Prostate gland (tissue), 2 donors: ENCODE measurements around the gene COL13A1. TPM values are rescaled to one million over a fixed set of nuclear protein-coding genes. Genes with fewer than 3 reads are reported as not detected.

ENCODE experiments used
- DNase-seq: peaks from one replicate; pipeline ENCODE4 v3.0.0-alpha.2; 2019; ENCODE audit warnings: low spot score
- H3K27ac ChIP-seq, 2 donors: fragments of 200-600 bp; sonication (generic); 2 replicates each; pipeline ENCODE4 v1.5.1; 2017 to 2019
- H3K27me3 ChIP-seq: fragments of 200-600 bp; sonication (generic); replicated peaks from 2 replicates; pipeline ENCODE4 v1.5.1; 2019; ENCODE audit not compliant: insufficient read depth
- H3K36me3 ChIP-seq, 2 donors: fragments of 200-600 bp; sonication (generic); 1 replicate in 1 of 2; 2 replicates in 1 of 2; pipeline versions ENCODE4 v1.5.1 to v1.8.1; 2017 to 2019
- H3K4me1 ChIP-seq: fragments of 200-600 bp; sonication (generic); replicated peaks from 2 replicates; pipeline ENCODE4 v1.5.1; 2019
- H3K4me3 ChIP-seq, 2 donors: fragments of 200-600 bp; sonication (generic); 2 replicates each; pipeline ENCODE4 v1.5.1; 2017 to 2019
- H3K9me3 ChIP-seq: fragments of 200-600 bp; sonication (generic); 2 replicates; pipeline ENCODE4 v1.5.1; 2017
- POLR2A ChIP-seq: fragments of 450-650 bp; IDR thresholded peaks from one replicate; pipeline ENCODE4 v1.6.1; 2016; ENCODE audit warnings: antibody characterized with exemption, mild to moderate bottlenecking
- POLR2AphosphoS5 ChIP-seq: sonication (generic); formaldehyde crosslinking; IDR thresholded peaks from one replicate; pipeline ENCODE4 v1.6.1; 2017; ENCODE audit warnings: antibody characterized with exemption
- whole genome bisulfite sequencing: methylation state at CpG from one replicate; pipeline ENCODE4 v1.1.5; 2018; 5-methylcytosine and 5-hydroxymethylcytosine counted together
- intact Hi-C: fragments of 100-400 bp; cut with DNase I; formaldehyde crosslinking; loops from one replicate; pipeline ENCODE4 v1.14.2; 2022
- total RNA-seq, 2 donors: library from RNA; depleted of rRNA; stranded (reverse); fragments of >200 nt; gene quantifications; one replicate each; pipeline ENCODE4 v1.1.0, GENCODE V29; 2016
- TF ChIP-seq, protein P1 (sequence below), 4 experiments: fragments of 200-600 bp in 2 of 4; fragments of 450-650 bp in 2 of 4; sonication (generic) in 2 of 4; IDR thresholded peaks; 1 replicate in 3 of 4; 2 replicates in 1 of 4; pipeline ENCODE4 v1.5.1; 2016 to 2019; ENCODE audit warnings: antibody characterized with exemption in 4 of 4, mild to moderate bottlenecking in 2 of 4, moderate library complexity in 2 of 4

Gene COL13A1
- total RNA-seq, 2 donors from 2014 or later: 2.1 to 3.0 TPM

DNA sequence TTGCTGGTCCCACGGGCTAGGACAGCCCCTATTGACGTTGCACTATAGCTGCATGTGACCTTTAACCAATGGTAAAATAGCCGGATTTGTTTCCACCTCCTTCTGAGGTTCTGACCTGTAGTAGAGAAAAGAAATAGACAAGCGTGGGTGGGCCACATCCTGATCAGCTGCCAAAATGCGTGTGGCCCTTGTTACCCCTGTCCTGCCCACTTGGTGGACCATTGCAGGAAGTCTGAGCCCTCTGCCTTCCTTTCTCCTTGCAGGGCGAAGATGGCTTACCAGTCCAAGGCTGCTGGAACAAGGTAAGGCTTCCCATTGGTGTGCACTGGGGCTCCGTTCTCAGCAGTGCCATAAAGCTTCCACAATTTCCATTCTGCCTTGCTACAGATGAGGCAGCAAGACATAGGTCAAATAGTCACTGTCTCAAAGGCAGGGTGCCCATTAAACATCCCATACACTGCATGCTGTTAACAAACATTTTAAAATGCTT lies 155.1 kb downstream of the COL13A1 start:
- DNase-seq: no peak
- H3K4me1 ChIP-seq: no peaks in the 10 kb centered on the region
- no peak overlapping the region for H3K27ac ChIP-seq
- 70% methylated on average over 7 of the region's 7 CpGs for WGBS
- H3K27me3 ChIP-seq: no peaks in the 10 kb centered on the region
- H3K9me3 ChIP-seq: no peaks in the 10 kb centered on the region
- H3K36me3 ChIP-seq: no peaks in the 10 kb centered on the region
- intact Hi-C loops: no loop called here
- no peak for TF ChIP-seq POLR2A
- H3K4me3 ChIP-seq: no peak overlapping the region

DNA sequence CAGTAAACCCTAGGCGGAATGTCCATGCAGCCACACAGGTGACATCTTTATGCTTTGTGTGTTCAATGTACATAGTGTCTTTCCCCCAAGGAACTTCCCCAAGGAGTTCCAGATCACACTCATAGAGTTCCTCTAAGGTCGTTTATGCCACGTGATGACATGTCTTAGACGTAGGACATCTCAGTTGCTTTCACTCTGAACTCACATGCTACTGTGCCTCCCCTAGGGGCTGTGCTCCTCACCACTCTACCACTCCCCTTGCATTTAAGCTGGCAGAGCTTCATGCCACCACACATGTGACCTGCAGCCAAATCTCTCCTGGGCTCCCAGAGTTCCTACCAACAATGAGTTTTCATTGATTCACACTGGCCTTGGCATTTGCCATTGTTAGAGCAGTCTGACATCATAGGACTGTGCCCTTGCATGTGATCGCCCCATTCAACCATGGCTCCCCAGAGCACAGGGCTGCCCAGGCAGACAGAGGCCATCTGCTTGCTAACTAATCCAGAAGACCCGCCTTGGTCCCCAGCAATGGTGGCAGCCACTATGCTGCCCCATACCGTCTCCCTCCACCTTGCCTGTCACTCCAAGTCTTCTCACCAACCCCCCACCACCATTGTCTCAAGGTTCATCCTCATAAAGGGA lies 155.7 kb downstream of the COL13A1 start:
- Histone ChIP-seq H3K4me1 (no peaks in the 10 kb centered on the region), H3K27me3 (no peaks in the 10 kb centered on the region), H3K9me3 (no peaks in the 10 kb centered on the region), H3K27ac (no peak overlapping the region), H3K36me3 (no peaks in the 10 kb centered on the region), H3K4me3 (no peak overlapping the region)
- DNase-seq: no peak
- 89% methylated on average over 7 of the region's 7 CpGs for WGBS
- intact Hi-C loops: no loop called here
- TF ChIP-seq POLR2A: no peak
- TF ChIP-seq POLR2AphosphoS5: no peak
- TF ChIP-seq, protein P1, sequence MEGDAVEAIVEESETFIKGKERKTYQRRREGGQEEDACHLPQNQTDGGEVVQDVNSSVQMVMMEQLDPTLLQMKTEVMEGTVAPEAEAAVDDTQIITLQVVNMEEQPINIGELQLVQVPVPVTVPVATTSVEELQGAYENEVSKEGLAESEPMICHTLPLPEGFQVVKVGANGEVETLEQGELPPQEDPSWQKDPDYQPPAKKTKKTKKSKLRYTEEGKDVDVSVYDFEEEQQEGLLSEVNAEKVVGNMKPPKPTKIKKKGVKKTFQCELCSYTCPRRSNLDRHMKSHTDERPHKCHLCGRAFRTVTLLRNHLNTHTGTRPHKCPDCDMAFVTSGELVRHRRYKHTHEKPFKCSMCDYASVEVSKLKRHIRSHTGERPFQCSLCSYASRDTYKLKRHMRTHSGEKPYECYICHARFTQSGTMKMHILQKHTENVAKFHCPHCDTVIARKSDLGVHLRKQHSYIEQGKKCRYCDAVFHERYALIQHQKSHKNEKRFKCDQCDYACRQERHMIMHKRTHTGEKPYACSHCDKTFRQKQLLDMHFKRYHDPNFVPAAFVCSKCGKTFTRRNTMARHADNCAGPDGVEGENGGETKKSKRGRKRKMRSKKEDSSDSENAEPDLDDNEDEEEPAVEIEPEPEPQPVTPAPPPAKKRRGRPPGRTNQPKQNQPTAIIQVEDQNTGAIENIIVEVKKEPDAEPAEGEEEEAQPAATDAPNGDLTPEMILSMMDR (IDR thresholded peaks at IDR 0.05): no peak

DNA sequence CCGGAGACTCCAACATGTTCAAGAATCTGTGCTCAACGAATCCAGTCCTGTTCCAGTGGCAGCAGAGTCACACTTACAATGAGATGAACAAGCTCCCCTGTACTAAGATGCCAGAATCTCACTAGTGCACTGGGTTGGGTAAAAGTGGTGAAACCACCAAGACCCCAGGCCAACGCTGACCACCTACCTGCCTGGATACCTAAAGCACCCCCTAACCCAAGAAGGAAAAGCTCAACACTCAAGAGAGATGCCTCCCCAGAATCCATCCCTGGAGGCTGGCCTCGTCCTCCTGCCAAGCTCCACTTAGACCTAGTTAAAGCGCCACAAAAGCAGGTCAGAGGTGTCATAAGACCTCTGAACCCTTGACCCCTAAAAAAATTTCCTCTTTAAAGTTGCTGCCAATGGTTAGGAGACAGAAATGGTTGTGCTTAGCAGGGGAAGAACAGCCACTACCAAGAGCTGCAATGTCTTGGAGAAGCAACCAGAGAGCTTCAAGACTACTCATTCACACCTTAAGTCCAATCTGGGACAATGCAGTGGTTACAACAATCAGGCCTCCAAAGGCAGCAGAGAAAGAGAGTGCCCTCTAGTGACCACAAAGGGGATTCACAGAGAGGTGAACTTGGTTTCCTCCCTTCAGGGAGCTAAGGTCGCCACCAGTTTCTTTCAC lies 156.3 kb downstream of the COL13A1 start:
- 85% methylated on average over 6 of the region's 6 CpGs for WGBS
- TF ChIP-seq, protein P1 (IDR thresholded peaks at IDR 0.05): peak in 3 of 4 experiments; percentile 40 to 46 (median 43)
- no peak for TF ChIP-seq POLR2A
- Histone ChIP-seq H3K4me3 (no peak overlapping the region), H3K9me3 (no peaks in the 10 kb centered on the region), H3K4me1 (no peaks in the 10 kb centered on the region), H3K27me3 (no peaks in the 10 kb centered on the region), H3K36me3 (no peaks in the 10 kb centered on the region), H3K27ac (no peak overlapping the region)
- intact Hi-C loops: no loop called here
- DNase-seq: no peak

DNA sequence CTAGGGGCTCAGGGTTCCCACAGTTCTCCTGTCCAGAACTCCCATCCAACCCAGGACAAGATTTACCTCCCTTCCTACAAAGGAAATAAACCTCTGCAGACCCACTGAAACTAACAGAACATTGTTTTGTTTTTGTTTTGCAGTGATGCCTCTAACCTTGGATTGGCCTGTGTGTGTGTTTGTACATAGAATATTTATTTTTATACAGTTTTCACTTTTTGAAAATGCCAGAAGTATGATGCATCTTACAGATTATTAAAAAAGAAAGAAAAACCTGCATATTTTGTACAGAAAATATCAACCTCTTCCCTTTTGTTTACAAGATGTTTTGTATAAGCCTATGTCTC lies 156.8 kb downstream of the COL13A1 start:
- H3K9me3 ChIP-seq: no peaks in the 10 kb centered on the region
- DNase-seq: no peak
- H3K4me3 ChIP-seq: no peak overlapping the region
- intact Hi-C loops: no loop called here
- no peaks in the 10 kb centered on the region for H3K27me3 ChIP-seq
- no peaks in the 10 kb centered on the region for H3K36me3 ChIP-seq
- H3K27ac ChIP-seq: no peak overlapping the region
- TF ChIP-seq, protein P1 (IDR thresholded peaks at IDR 0.05): no peak
- no peak for TF ChIP-seq POLR2AphosphoS5
- no peak for TF ChIP-seq POLR2A
- no peaks in the 10 kb centered on the region for H3K4me1 ChIP-seq

DNA sequence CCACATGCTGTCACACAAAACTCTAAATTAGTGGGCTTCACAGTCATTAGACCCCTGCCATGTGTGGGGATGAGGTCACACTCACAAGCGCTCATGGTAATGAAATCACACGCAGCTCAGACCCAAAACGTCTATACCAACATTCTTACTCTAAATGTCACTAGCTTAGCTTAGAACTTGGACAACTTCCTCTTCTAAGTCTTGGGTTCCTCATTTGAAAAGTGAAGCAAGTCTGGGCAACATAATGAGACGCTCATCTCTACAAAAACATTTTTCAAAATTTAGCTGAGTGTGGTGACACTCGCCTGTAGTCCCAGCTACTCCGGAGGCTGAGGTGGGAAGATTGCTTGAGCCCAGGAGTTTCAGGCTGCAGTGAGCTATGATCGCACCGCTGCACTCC lies 158.2 kb downstream of the COL13A1 start:
- no peaks in the 10 kb centered on the region for H3K27me3 ChIP-seq
- WGBS: 71% methylated on average over 8 of the region's 8 CpGs
- H3K36me3 ChIP-seq: no peaks in the 10 kb centered on the region
- DNase-seq: no peak
- TF ChIP-seq, protein P1 (IDR thresholded peaks at IDR 0.05): no peak
- no peak for TF ChIP-seq POLR2AphosphoS5
- no peak for TF ChIP-seq POLR2A
- intact Hi-C loops: no loop called here
- H3K4me3 ChIP-seq: no peak overlapping the region
- H3K27ac ChIP-seq: no peak overlapping the region
- H3K9me3 ChIP-seq: no peaks in the 10 kb centered on the region
- H3K4me1 ChIP-seq: no peaks in the 10 kb centered on the region
